ENCODE results near the gene ENO2.

Gene ENO2

GRCh38 chr12:6912164-6912935 lies 2.0 kb upstream of the ENO2 start:
- no peak for DNase-seq (ENCODE audit: low spot score)

DNA sequence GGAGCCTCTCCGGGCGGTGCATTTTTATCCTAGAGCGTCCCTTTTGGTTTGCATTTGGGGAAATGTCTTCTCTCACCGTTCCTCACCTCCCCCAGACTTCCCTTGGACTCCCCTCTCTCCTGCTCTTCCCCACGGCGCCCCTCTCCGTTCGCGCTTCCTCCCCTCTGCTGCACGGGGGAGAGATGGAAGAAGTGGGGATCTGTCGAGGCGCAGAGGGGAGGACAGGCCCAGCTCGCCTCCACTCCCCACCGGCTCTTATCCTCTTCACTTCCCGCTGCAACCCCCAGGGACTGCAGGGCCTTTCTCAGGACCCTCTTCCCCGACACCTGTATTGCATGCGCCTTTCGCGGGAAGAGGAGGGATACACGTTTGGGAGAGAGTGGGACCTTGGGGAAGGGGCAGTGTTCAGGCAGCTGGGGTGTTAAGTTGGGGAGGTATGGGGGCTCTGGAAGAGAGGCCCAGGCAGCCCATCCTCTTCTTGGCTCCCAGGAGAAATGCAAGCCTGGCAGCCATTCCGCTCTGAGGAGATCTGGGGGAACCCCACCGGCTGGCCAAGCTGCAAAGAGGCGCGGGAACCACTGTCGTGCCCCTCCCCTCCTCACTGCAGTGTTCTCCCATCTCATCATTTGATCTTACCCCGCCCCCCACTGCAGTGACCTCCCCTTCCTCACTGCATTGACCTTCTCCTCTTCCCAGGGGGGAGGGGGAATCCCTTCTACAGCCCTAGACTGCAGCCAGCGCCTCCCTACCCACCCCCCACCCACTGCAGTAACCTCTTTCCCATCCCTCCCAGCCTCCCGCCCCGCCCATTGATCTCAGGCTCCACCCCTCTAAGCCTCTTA lies 788 bp downstream of the ENO2 start:
- DNase-seq (ENCODE audit: low spot score) = no peak

- no peak for DNase-seq (ENCODE audit: low spot score)
These were observed 1.5 kb downstream of the ENO2 start for GRCh38 chr12:6915789-6916285.

DNA sequence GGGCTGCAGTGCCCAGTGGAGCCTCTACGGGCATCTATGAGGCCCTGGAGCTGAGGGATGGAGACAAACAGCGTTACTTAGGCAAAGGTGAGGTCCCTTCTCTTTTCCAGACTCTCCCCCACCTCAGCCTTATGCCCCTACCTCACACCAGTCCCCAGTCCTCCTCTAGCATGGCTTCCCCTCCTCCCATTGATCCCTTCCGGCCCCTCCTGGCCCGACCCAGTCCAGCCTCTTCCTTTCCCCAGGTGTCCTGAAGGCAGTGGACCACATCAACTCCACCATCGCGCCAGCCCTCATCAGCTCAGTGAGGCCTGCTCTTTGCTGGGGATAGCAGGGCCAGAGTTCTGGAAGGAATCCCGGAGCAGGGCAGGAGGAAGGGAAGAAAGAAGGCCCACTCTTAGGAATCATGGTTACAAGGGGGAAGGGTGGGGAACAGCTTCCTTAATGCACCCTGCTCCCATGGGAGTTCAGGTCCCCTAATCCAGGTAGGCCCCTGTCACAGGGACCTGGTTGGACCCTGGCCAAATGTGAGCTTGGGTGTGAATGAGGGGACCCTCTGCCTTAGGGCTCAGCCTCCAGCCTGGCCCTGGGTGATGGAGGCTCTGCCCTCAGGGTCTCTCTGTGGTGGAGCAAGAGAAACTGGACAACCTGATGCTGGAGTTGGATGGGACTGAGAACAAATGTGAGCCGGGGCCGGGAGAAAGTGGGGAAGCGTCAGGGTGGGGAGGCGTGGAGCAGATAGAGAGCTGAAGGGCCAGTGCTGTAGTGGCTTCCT lies 2.2 kb downstream of the ENO2 start:
- DNase-seq (ENCODE audit: low spot score) = no peak

DNA sequence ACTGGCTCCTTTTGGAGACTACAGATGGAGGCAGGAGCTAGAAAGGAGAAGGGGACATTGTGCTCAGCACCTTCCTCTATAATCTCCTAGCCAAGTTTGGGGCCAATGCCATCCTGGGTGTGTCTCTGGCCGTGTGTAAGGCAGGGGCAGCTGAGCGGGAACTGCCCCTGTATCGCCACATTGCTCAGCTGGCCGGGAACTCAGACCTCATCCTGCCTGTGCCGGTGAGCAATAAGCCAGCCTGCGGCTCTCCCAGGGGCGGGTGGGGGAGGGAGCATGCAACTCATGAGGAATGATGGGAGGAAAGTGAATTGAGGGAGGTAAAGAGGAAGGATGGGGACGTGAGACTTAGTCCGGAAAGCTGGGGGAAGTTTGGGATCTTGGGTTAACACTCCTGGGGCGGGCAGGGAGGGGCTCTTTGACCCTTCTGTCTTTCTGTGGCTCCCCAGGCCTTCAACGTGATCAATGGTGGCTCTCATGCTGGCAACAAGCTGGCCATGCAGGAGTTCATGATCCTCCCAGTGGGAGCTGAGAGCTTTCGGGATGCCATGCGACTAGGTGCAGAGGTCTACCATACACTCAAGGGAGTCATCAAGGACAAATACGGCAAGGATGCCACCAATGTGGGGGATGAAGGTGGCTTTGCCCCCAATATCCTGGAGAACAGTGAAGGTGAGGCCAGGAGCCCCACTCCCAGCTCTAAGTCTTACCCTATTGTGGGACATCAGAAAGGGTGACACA lies 3.3 kb downstream of the ENO2 start:
- DNase-seq (ENCODE audit: low spot score) = no peak

DNA sequence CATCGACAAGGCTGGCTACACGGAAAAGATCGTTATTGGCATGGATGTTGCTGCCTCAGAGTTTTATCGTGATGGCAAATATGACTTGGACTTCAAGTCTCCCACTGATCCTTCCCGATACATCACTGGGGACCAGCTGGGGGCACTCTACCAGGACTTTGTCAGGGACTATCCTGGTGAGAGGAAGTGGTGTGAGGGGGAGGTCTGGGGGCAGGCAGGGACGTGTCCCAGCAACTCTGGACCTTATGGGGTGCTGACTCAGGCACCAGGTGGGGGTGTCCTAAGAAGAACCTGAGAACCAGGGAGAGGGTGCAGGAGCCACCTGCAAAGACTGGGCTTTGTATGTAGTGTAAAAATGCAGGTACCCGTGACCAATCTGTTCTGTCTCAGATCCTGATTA lies 5.2 kb downstream of the ENO2 start:
- no peak for DNase-seq (ENCODE audit: low spot score)

DNA sequence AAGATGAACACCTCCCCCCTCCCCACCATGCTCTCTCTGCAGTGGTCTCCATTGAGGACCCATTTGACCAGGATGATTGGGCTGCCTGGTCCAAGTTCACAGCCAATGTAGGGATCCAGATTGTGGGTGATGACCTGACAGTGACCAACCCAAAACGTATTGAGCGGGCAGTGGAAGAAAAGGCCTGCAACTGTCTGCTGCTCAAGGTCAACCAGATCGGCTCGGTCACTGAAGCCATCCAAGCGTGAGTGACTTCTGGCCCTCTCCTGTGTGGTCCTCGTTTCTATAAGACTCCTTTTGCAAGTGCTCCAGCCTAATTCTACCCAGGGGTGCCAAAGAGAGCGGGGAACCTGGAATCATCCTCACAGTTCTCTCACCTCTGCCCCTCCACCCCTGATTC lies 7.2 kb downstream of the ENO2 start:
- no peak for DNase-seq (ENCODE audit: low spot score)

DNA sequence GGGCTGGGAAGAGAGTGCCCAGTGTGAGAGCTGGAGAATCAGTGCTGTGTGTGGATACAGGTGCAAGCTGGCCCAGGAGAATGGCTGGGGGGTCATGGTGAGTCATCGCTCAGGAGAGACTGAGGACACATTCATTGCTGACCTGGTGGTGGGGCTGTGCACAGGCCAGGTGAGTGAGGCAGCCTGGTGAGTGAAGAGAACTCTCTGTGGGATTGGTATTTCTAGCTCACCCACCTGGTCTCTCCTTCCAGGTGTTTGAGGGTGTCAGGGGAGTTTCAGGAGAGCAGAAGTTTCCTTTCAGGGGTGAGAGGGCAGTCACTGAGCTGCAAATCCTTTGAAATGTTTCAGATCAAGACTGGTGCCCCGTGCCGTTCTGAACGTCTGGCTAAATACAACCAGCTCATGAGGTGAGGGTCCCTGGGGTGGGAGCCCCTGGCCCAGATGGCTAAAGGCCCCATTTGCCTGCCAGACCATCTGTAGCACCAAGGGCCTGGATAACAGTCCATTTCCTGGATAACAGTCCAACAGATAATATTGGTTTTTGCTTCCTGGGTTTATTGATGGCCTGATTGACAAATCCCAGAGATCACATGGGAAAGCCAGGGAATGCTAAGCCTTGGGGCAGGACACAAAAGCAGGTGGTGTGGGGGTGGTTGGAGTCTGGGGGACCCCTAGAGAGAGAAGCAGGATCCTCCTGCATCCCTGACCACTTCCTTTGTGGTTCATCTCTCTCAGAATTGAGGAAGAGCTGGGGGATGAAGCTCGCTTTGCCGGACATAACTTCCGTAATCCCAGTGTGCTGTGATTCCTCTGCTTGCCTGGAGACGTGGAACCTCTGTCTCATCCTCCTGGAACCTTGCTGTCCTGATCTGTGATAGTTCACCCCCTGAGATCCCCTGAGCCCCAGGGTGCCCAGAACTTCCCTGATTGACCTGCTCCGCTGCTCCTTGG lies 7.9 kb downstream of the ENO2 start:
- DNase-seq (ENCODE audit: low spot score) = no peak

DNA sequence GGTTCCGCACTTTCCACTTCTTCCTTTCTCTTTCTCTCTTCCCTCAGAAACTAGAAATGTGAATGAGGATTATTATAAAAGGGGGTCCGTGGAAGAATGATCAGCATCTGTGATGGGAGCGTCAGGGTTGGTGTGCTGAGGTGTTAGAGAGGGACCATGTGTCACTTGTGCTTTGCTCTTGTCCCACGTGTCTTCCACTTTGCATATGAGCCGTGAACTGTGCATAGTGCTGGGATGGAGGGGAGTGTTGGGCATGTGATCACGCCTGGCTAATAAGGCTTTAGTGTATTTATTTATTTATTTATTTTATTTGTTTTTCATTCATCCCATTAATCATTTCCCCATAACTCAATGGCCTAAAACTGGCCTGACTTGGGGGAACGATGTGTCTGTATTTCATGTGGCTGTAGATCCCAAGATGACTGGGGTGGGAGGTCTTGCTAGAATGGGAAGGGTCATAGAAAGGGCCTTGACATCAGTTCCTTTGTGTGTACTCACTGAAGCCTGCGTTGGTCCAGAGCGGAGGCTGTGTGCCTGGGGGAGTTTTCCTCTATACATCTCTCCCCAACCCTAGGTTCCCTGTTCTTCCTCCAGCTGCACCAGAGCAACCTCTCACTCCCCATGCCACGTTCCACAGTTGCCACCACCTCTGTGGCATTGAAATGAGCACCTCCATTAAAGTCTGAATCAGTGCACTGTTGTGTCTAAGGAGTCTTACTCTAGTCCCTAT lies 8.8 kb downstream of the ENO2 start:
- DNase-seq (ENCODE audit: low spot score) = no peak

DNA sequence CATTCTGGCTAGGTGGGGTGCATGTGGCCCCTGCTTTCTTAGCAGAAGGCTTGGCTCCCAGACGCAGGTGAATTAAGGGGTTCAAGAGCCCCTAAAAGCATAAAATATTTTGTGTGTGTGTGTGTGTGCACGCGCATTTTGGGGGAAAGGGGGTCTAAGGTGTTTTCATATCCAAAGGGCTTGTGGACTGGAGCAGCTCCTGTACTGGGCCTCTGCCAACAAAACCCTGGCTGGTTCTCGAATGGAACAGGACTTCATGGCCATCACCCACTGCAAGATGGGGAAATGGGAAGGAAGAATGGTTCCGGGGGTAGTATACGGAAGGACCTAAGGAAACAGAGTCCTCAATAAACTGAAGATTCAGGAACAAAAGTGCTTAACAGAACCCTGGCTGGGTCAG lies 9.5 kb downstream of the ENO2 start:
- no peak for DNase-seq (ENCODE audit: low spot score)

GRCh38 chr12:6925239-6925539 lies 10.8 kb downstream of the ENO2 start:
- no peak for DNase-seq (ENCODE audit: low spot score)

- DNase-seq (ENCODE audit: low spot score) = no peak
These were observed 11.3 kb downstream of the ENO2 start for GRCh38 chr12:6925540-6926279.

DNA sequence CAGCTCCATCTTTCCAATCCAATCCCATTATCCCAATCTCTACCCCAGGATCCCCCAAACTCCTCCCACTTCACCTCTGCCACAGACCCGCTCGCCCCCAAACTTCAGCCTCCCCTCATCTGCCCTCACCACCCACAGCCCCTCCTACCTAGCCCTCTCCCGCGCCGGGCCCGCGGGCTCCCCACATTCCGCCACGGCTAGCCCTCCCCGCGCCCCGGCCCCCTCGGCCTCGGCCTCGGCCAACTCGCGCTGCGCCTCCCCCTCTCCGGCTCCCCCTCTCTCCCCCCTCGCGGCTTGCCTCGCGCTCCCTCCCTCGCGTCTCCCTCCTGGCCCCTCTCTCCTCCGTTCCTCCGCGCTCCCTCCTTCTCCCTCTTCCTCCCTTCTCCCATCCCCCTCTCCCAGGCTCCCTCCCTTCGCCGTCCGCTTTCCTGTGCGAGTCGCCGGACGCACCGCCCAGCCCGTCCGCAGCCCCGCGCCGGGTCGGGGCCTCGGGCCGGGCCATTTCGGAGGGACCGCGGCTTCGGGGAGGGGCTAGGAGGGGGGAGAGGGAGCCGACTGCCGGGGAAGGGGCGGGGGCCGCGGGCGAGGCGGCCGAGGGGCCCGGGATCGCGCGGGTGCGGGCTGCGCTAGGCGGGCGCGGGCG lies 13.1 kb downstream of the ENO2 start, which contains the start of gene ATN1:
ATN1 (plus strand) TSS at position 581 of the 643 bp plus-strand sequence. CDS start 6,043 bp downstream, outside the sequence.
- no peak for DNase-seq (ENCODE audit: low spot score)

- no peak for DNase-seq (ENCODE audit: low spot score)
These were observed 13.8 kb downstream of the ENO2 start for GRCh38 chr12:6928022-6928702.

GRCh38 chr12:6928703-6929407 lies 14.5 kb downstream of the ENO2 start:
- DNase-seq (ENCODE audit: low spot score) = no peak

GRCh38 chr12:6929466-6930452 lies 15.4 kb downstream of the ENO2 start:
- no peak for DNase-seq (ENCODE audit: low spot score)
